Measurements from ENCODE around the gene NAA60. TPM values are rescaled to one million over a fixed set of nuclear protein-coding genes. Genes with fewer than 3 reads are reported as not detected.
A peak's percentile ranks its signal among the peaks of the same experiment; 100 is the strongest.

The NAA60 gene
- polyA plus RNA-seq, 4 donors: 51.2 to 102 (median 70.4) TPM

DNA sequence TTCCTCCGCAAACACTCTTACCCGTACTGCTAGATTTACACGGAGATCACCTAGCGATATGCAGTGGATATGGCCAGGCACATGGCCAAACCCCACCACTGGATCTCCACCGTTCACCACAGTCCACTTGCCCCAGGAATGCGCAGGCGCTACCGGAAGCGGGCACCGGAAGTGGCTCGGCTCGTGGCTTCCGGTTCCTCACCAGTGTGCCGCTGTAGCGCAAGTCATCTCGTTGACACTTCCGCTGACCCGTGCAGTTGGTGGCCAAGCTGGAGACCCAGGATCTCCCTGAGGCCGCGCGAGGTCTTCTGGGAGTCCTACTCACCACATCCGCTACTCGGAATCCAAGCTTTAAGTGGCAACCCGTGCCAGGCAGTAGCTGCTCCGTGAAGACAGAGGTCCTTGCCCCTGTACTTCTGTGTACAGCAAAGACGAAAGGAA lies 11.7 kb upstream of the NAA60 start:
- Histone ChIP-seq H3K27ac (ENCODE audit: low read depth in 1 of 3, low read length in 2 of 3) (no peak overlapping the region), H3K4me3 (ENCODE audit: low read depth in 1 of 3, low read length in 3 of 3) (peak overlapping the region in 1 of 3 donors; percentile 10), H3K36me3 (ENCODE audit: control insufficient read depth in 3 of 3, insufficient read depth in 2 of 3, low read depth in 1 of 3, low read length in 3 of 3) (peaks cover 0 to 14% (median 0%) of the 10 kb centered on the region in 3 donors), H3K9me3 (ENCODE audit: control insufficient read depth in 2 of 2, insufficient read depth in 1 of 2, low read depth in 1 of 2, low read length in 1 of 2) (peaks cover 0 to 15% of the 10 kb centered on the region in 2 donors), H3K27me3 (ENCODE audit: control insufficient read depth in 3 of 3, insufficient read depth in 3 of 3, low read length in 3 of 3) (no peaks in the 10 kb centered on the region), H3K4me1 (ENCODE audit: control insufficient read depth in 3 of 3, insufficient read depth in 2 of 3, low read depth in 1 of 3, low read length in 2 of 3) (no peaks in the 10 kb centered on the region)
- DNase-seq (peak; percentile 40 to 44), FAIRE-seq (no peak)
- 62 to 72% (median 65%) methylated on average over 26 of the region's 26 CpGs for WGBS, 3 donors

- Histone ChIP-seq H3K36me3 (ENCODE audit: control insufficient read depth in 3 of 3, insufficient read depth in 2 of 3, low read depth in 1 of 3, low read length in 3 of 3) (peaks cover 0 to 23% (median 2%) of the 10 kb centered on the region in 3 donors), H3K27me3 (ENCODE audit: control insufficient read depth in 3 of 3, insufficient read depth in 3 of 3, low read length in 3 of 3) (no peaks in the 10 kb centered on the region), H3K4me3 (ENCODE audit: low read depth in 1 of 3, low read length in 3 of 3) (no peak overlapping the region), H3K27ac (ENCODE audit: low read depth in 1 of 3, low read length in 2 of 3) (no peak overlapping the region), H3K9me3 (ENCODE audit: control insufficient read depth in 2 of 2, insufficient read depth in 1 of 2, low read depth in 1 of 2, low read length in 1 of 2) (peaks cover 0 to 18% of the 10 kb centered on the region in 2 donors), H3K4me1 (ENCODE audit: control insufficient read depth in 3 of 3, insufficient read depth in 2 of 3, low read depth in 1 of 3, low read length in 2 of 3) (no peaks in the 10 kb centered on the region)
- DNase-seq: no peak
- no peak for FAIRE-seq
Measured at GRCh38 chr16:3434373-3434772, 9.1 kb upstream of the NAA60 start.

GRCh38 chr16:3439637-3440036 lies 3.8 kb upstream of the NAA60 start:
- FAIRE-seq: no peak
- WGBS, 3 donors: 82 to 91% (median 87%) methylated on average over 4 of the region's 4 CpGs
- peaks cover 0 to 21% (median 2%) of the 10 kb centered on the region in 3 donors for H3K36me3 ChIP-seq (ENCODE audit: control insufficient read depth in 3 of 3, insufficient read depth in 2 of 3, low read depth in 1 of 3, low read length in 3 of 3)

DNA sequence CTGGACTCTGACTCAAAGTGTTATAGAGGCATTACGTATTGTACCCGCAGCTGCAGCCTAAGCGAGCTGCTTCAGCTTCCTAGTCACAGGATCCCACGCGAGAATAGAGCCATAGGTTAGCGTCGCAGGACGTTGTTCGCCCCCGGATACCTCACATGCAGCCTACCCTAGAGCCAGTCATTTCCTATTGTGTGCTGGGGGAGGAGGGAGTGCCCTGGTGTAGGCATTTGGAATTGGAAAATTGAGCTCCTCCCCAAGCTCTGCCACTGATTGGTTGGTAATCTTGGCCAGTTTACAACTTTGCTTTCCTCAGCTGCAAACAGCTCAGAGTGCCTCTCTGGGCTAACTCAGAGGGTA lies 530 bp downstream of the NAA60 start:
- peaks cover 0 to 17% (median 0%) of the 10 kb centered on the region in 3 donors for H3K36me3 ChIP-seq (ENCODE audit: control insufficient read depth in 3 of 3, insufficient read depth in 2 of 3, low read depth in 1 of 3, low read length in 3 of 3)
- H3K27ac ChIP-seq (ENCODE audit: low read depth in 1 of 3, low read length in 2 of 3): peak overlapping the region; percentile 59 to 85 (median 79)
- no peaks in the 10 kb centered on the region for H3K27me3 ChIP-seq (ENCODE audit: control insufficient read depth in 3 of 3, insufficient read depth in 3 of 3, low read length in 3 of 3)
- peak; percentile 71 to 73 for DNase-seq
- H3K9me3 ChIP-seq (ENCODE audit: control insufficient read depth in 2 of 2, insufficient read depth in 1 of 2, low read depth in 1 of 2, low read length in 1 of 2): peaks cover 0 to 34% of the 10 kb centered on the region in 2 donors
- FAIRE-seq: no peak
- peak overlapping the region in 2 of 3 donors; percentile 58 to 70 for H3K4me3 ChIP-seq (ENCODE audit: low read depth in 1 of 3, low read length in 3 of 3)
- 32 to 45% (median 34%) methylated on average over 10 of the region's 10 CpGs for WGBS, 3 donors
- peaks cover 0 to 2% (median 0%) of the 10 kb centered on the region in 3 donors for H3K4me1 ChIP-seq (ENCODE audit: control insufficient read depth in 3 of 3, insufficient read depth in 2 of 3, low read depth in 1 of 3, low read length in 2 of 3)

More at GRCh38 chr16:3439637-3440036, 3.8 kb upstream of the NAA60 start:
- H3K9me3 ChIP-seq (ENCODE audit: control insufficient read depth in 2 of 2, insufficient read depth in 1 of 2, low read depth in 1 of 2, low read length in 1 of 2): peaks cover 0 to 35% of the 10 kb centered on the region in 2 donors
- no peaks in the 10 kb centered on the region for H3K4me1 ChIP-seq (ENCODE audit: control insufficient read depth in 3 of 3, insufficient read depth in 2 of 3, low read depth in 1 of 3, low read length in 2 of 3)
- no peaks in the 10 kb centered on the region for H3K27me3 ChIP-seq (ENCODE audit: control insufficient read depth in 3 of 3, insufficient read depth in 3 of 3, low read length in 3 of 3)
- no peak for DNase-seq
- no peak overlapping the region for H3K4me3 ChIP-seq (ENCODE audit: low read depth in 1 of 3, low read length in 3 of 3)
- H3K27ac ChIP-seq (ENCODE audit: low read depth in 1 of 3, low read length in 2 of 3): no peak overlapping the region

- DNase-seq: no peak
- peaks cover 0 to 11% (median 0%) of the 10 kb centered on the region in 3 donors for H3K36me3 ChIP-seq (ENCODE audit: control insufficient read depth in 3 of 3, insufficient read depth in 2 of 3, low read depth in 1 of 3, low read length in 3 of 3)
- no peak overlapping the region for H3K4me3 ChIP-seq (ENCODE audit: low read depth in 1 of 3, low read length in 3 of 3)
- no peaks in the 10 kb centered on the region for H3K27me3 ChIP-seq (ENCODE audit: control insufficient read depth in 3 of 3, insufficient read depth in 3 of 3, low read length in 3 of 3)
- H3K9me3 ChIP-seq (ENCODE audit: control insufficient read depth in 2 of 2, insufficient read depth in 1 of 2, low read depth in 1 of 2, low read length in 1 of 2): peaks cover 0 to 4% of the 10 kb centered on the region in 2 donors
- no peak overlapping the region for H3K27ac ChIP-seq (ENCODE audit: low read depth in 1 of 3, low read length in 2 of 3)
- no peak for FAIRE-seq
- H3K4me1 ChIP-seq (ENCODE audit: control insufficient read depth in 3 of 3, insufficient read depth in 2 of 3, low read depth in 1 of 3, low read length in 2 of 3): peaks cover 0 to 7% (median 7%) of the 10 kb centered on the region in 3 donors
- 89 to 92% (median 92%) methylated on average over 5 of the region's 5 CpGs for WGBS, 3 donors
Measured at GRCh38 chr16:3454093-3454492, 10.6 kb downstream of the NAA60 start.

DNA sequence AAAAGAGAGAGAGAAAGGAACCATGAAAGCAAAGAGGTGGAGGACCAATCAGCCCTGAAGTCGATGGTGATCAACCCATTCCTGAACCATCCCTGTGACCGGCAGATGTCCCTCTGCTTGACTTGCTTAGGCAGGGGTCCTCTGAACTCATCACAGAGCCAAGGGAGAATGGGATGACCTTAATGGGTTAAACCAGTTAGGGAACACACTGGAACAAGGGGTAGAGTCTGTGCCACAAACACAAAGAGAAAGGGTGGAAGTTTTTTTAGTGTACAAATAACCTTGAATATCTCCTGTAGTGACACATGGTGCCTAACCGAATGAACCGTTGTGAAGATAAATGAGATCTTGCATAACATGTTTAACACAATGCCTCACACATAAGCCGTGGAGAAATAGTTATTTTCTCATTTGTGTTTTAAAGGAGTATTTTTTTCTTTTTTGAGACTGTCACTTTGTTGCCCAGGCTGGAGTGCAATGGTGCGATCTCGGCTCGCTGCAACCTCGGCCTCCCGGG lies 11.2 kb downstream of the NAA60 start:
- H3K36me3 ChIP-seq (ENCODE audit: control insufficient read depth in 3 of 3, insufficient read depth in 2 of 3, low read depth in 1 of 3, low read length in 3 of 3): peaks cover 0 to 7% (median 0%) of the 10 kb centered on the region in 3 donors
- H3K9me3 ChIP-seq (ENCODE audit: control insufficient read depth in 2 of 2, insufficient read depth in 1 of 2, low read depth in 1 of 2, low read length in 1 of 2): peaks cover 0 to under 1% of the 10 kb centered on the region in 2 donors
- H3K27ac ChIP-seq (ENCODE audit: low read depth in 1 of 3, low read length in 2 of 3): no peak overlapping the region
- DNase-seq (no peak), FAIRE-seq (no peak)
- H3K27me3 ChIP-seq (ENCODE audit: control insufficient read depth in 3 of 3, insufficient read depth in 3 of 3, low read length in 3 of 3): no peaks in the 10 kb centered on the region
- no peak overlapping the region for H3K4me3 ChIP-seq (ENCODE audit: low read depth in 1 of 3, low read length in 3 of 3)
- H3K4me1 ChIP-seq (ENCODE audit: control insufficient read depth in 3 of 3, insufficient read depth in 2 of 3, low read depth in 1 of 3, low read length in 2 of 3): peaks cover 0 to 13% (median 13%) of the 10 kb centered on the region in 3 donors
- 82 to 87% (median 84%) methylated on average over 10 of the region's 10 CpGs for WGBS, 3 donors

DNA sequence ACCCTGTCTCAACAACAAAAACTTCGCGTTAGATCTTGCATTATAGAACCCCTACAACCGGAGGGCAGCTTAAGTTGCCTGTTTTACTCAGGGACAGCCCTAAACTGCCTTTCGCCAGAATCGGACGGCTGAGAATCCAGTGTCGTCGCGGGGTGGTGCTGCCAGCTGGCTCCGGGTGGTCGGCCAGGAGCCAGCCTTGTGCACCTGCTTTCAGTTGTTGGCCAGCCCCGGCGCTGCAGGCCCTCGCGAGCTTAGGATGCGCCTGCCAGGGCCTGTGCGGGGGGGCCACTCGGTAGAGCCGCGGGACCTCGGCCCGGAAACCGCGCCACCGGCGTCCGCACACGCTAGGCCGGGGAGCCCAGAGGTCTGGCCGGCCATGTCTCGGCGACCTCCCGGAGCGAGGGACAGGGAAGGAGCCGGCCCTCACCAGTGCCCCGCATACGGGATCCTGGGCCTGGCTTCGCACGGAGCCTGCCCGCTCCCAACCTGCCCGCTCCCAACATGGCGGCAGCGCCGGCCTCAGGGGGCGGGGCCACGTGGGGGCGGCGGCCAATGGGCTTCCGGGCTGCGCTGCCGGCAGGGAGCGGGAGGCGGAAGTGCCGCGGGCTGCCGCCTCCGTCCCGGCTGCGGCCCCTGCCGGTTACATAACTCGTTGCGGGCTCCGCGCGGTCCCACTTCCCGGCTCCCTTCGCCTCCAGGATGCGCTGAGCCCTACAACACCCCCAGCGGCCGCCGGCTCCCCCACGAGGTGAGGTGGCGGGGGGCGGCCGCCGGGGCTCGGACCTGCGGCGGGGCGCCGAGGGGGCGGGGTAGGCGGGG lies 14.2 kb downstream of the NAA60 start:
- Histone ChIP-seq H3K9me3 (ENCODE audit: control insufficient read depth in 2 of 2, insufficient read depth in 1 of 2, low read depth in 1 of 2, low read length in 1 of 2) (no peaks in the 10 kb centered on the region), H3K4me3 (ENCODE audit: low read depth in 1 of 3, low read length in 3 of 3) (peak overlapping the region; percentile 62 to 95 (median 91)), H3K27ac (ENCODE audit: low read depth in 1 of 3, low read length in 2 of 3) (peak overlapping the region; percentile 95 to 99 (median 97)), H3K27me3 (ENCODE audit: control insufficient read depth in 3 of 3, insufficient read depth in 3 of 3, low read length in 3 of 3) (no peaks in the 10 kb centered on the region), H3K36me3 (ENCODE audit: control insufficient read depth in 3 of 3, insufficient read depth in 2 of 3, low read depth in 1 of 3, low read length in 3 of 3) (no peaks in the 10 kb centered on the region), H3K4me1 (ENCODE audit: control insufficient read depth in 3 of 3, insufficient read depth in 2 of 3, low read depth in 1 of 3, low read length in 2 of 3) (peaks cover 0 to 36% (median 21%) of the 10 kb centered on the region in 3 donors)
- DNase-seq: peak; percentile 90 to 97
- 1% methylated on average over 62 to 83 of the region's 83 CpGs for WGBS, 3 donors
- FAIRE-seq: no peak

- FAIRE-seq: no peak
Measured at GRCh38 chr16:3458278-3458851, 14.9 kb downstream of the NAA60 start.

More at GRCh38 chr16:3458278-3458851, 14.9 kb downstream of the NAA60 start:
- Histone ChIP-seq H3K27ac (ENCODE audit: low read depth in 1 of 3, low read length in 2 of 3) (peak overlapping the region; percentile 95 to 99 (median 97)), H3K4me3 (ENCODE audit: low read depth in 1 of 3, low read length in 3 of 3) (peak overlapping the region; percentile 79 to 95 (median 91)), H3K27me3 (ENCODE audit: control insufficient read depth in 3 of 3, insufficient read depth in 3 of 3, low read length in 3 of 3) (no peaks in the 10 kb centered on the region), H3K9me3 (ENCODE audit: control insufficient read depth in 2 of 2, insufficient read depth in 1 of 2, low read depth in 1 of 2, low read length in 1 of 2) (no peaks in the 10 kb centered on the region), H3K36me3 (ENCODE audit: control insufficient read depth in 3 of 3, insufficient read depth in 2 of 3, low read depth in 1 of 3, low read length in 3 of 3) (no peaks in the 10 kb centered on the region), H3K4me1 (ENCODE audit: control insufficient read depth in 3 of 3, insufficient read depth in 2 of 3, low read depth in 1 of 3, low read length in 2 of 3) (peaks cover 0 to 36% (median 21%) of the 10 kb centered on the region in 3 donors)
- WGBS, 3 donors: 0% methylated on average over 36 to 47 of the region's 47 CpGs
- peak in 1 of 2 donors; percentile 58 for DNase-seq

Measured in small intestine (tissue), 7 donors.